Chondrocyte (in vitro differentiated cells): ENCODE measurements around the gene PRDM15. TPM values are rescaled to one million over a fixed set of nuclear protein-coding genes. Genes with fewer than 3 reads are reported as not detected.

ENCODE experiments used
- DNase-seq: peaks from one replicate; pipeline ENCODE4 v3.0.0; 2021; ENCODE audit warnings: mixed read lengths, low spot score
- H3K27ac Mint-ChIP-seq: one replicate; pipeline ENCODE4 v1.8.0; 2021; ENCODE audit warnings: mild to moderate bottlenecking, moderate library complexity, mixed read lengths; ENCODE audit not compliant: unreplicated experiment
- H3K27me3 Mint-ChIP-seq: 2 replicates; pipeline ENCODE4 v1.8.0; 2021; ENCODE audit warnings: low read depth, mixed read lengths
- H3K36me3 Mint-ChIP-seq: 2 replicates; pipeline ENCODE4 v1.8.0; 2021; ENCODE audit warnings: low read depth, mixed read lengths
- H3K4me1 Mint-ChIP-seq: 2 replicates; pipeline ENCODE4 v1.8.0; 2021; ENCODE audit warnings: low read depth, mild to moderate bottlenecking, mixed read lengths
- H3K4me3 Mint-ChIP-seq: one replicate; pipeline ENCODE4 v1.8.0; 2021; ENCODE audit warnings: mild to moderate bottlenecking, moderate library complexity, mixed read lengths; ENCODE audit not compliant: unreplicated experiment
- H3K9me3 Mint-ChIP-seq: 2 replicates; pipeline ENCODE4 v1.8.0; 2021; ENCODE audit warnings: low read depth, mixed read lengths
- total RNA-seq: library from RNA; stranded (reverse); gene quantifications from 3 replicates; pipeline ENCODE4 v1.2.1, GENCODE V29; 2021
- TF ChIP-seq, protein P1 (sequence below): fragments of 200-600 bp; sonication (generic); IDR thresholded peaks from 2 replicates; pipeline ENCODE4 v1.5.0; 2021; ENCODE audit warnings: antibody characterized with exemption, mild to moderate bottlenecking, moderate library complexity

The PRDM15 gene
- total RNA-seq, 1 donor from 2014 or later: 4.9 TPM

DNA sequence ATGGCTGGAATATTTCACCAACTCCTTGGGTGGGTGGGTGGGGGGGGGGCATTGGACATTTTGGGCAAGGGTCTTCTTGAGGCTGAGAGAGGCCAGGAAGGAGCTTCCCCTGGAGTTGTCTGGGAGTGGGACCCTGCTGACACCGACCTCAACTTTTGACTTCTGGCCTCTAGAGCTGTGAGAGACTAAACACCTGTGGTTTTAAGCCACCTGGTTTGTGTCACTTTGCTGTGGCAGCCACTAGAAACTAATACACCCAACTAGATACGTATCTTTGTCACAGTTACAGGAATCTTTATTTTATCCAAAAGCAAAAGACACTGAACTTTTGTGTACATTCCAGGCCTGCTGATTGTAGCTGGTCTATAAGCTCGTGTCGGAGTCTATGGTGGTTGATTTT is 102.4 kb downstream of the PRDM15 start:
- Mint-ChIP-seq H3K4me3 (no peak overlapping the region), H3K9me3 (no peaks in the 10 kb centered on the region), H3K4me1 (peaks cover 25% of the 10 kb centered on the region), H3K27me3 (peaks cover 8% of the 10 kb centered on the region), H3K36me3 (no peaks in the 10 kb centered on the region), H3K27ac (no peak overlapping the region)
- DNase-seq: no peak
- TF ChIP-seq, protein P1, sequence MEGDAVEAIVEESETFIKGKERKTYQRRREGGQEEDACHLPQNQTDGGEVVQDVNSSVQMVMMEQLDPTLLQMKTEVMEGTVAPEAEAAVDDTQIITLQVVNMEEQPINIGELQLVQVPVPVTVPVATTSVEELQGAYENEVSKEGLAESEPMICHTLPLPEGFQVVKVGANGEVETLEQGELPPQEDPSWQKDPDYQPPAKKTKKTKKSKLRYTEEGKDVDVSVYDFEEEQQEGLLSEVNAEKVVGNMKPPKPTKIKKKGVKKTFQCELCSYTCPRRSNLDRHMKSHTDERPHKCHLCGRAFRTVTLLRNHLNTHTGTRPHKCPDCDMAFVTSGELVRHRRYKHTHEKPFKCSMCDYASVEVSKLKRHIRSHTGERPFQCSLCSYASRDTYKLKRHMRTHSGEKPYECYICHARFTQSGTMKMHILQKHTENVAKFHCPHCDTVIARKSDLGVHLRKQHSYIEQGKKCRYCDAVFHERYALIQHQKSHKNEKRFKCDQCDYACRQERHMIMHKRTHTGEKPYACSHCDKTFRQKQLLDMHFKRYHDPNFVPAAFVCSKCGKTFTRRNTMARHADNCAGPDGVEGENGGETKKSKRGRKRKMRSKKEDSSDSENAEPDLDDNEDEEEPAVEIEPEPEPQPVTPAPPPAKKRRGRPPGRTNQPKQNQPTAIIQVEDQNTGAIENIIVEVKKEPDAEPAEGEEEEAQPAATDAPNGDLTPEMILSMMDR: no peak

DNA sequence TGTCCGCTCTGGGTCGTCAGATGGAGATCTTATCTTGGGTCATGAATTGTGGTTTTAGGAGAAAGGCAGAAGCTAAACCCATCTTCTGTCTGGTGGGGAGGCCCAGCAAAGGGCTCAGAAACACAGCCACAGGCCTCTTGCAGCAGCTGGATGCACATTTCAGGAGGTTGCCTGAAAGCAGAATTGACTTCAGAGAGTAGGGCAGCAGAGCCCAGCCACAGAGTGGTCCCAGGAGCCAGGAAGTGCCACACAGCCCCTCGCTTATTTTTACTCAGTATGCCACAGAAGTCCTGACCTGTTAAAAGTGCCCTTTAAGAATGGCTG is 104.0 kb downstream of the PRDM15 start:
- H3K4me3 Mint-ChIP-seq: no peak overlapping the region

DNA sequence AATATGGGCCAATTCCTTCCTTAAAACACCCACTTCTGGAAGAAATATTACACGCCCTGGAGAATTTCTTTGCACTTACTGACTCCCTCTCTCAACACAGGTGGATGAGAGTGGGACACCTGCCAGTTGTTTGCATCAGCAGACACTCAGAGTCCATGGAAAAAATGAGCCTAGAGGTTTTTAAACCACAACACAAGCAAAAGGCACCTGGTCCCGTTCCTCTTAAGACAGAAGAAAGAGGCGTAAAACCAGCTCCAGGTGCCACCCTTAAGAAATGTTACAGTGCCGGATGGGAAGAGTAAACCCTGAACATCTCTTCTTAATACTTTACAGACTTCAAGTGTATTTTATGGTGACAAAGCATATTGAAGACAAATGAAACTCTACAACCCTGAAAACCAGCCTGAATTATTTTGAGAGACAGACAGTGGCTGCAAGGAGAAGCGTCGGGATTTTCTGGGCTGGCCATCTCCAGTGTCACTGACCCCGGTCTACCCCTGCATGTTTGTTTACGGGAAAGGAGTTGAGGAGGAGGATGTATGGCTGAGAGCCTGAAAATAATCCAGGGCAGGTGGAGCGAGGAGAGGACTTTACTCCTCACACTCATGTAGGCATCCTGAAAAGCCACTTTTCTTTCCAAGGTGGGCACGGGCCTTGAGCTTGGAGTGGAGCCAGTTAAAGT is 104.5 kb downstream of the PRDM15 start:
- Mint-ChIP-seq H3K36me3 (no peaks in the 10 kb centered on the region), H3K27me3 (peaks cover 5% of the 10 kb centered on the region), H3K4me1 (peaks cover 26% of the 10 kb centered on the region)

More for the DNA sequence above, 104.0 kb downstream of the PRDM15 start:
- TF ChIP-seq, protein P1: no peak
- no peaks in the 10 kb centered on the region for H3K36me3 Mint-ChIP-seq
- H3K27me3 Mint-ChIP-seq: peaks cover 6% of the 10 kb centered on the region
- peaks cover 23% of the 10 kb centered on the region for H3K4me1 Mint-ChIP-seq
- no peaks in the 10 kb centered on the region for H3K9me3 Mint-ChIP-seq
- H3K27ac Mint-ChIP-seq: no peak overlapping the region
- no peak for DNase-seq

DNA sequence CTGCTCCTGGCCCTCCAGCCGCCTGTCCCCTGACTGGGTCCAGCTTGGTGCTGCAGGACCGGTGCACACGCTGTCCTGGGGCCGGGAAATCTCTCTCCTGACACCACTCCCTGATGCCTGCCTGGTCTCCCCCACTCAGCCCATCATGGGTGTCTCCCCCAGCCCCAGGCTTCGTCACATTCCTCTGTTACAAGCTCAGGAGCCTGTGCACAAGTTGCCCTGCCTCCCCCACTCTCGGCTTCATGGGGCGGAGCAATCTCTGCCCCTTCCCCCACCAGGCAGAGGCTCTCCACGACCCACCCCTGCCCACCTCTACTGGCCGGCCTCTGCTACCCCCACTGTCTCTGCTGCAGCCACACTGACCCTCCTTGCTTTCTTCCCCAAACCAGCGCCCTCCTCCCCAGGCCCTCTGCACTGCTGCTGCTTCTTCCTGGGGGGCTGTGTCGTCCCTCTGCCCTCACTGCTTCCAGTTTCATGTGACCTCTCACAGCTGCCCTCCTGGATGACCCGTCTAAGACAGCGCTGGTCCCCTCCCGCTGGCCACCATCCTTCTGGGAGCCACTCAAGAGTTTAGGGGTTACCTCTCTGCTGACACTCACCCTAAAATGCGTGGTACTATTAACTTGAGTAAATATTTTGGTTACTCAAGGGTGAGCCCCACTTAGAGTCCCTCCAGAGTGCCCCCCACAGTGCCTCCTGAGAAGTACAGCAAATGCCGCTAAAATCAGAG is 106.6 kb downstream of the PRDM15 start:
- DNase-seq: no peak
- Mint-ChIP-seq H3K9me3 (no peaks in the 10 kb centered on the region), H3K36me3 (no peaks in the 10 kb centered on the region), H3K27ac (no peak overlapping the region), H3K4me3 (no peak overlapping the region), H3K4me1 (peaks cover 32% of the 10 kb centered on the region), H3K27me3 (peaks cover 2% of the 10 kb centered on the region)
- TF ChIP-seq, protein P1: no peak

More for the DNA sequence above, 104.5 kb downstream of the PRDM15 start:
- no peak overlapping the region for H3K27ac Mint-ChIP-seq
- DNase-seq: no peak
- TF ChIP-seq, protein P1: no peak
- no peaks in the 10 kb centered on the region for H3K9me3 Mint-ChIP-seq
- no peak overlapping the region for H3K4me3 Mint-ChIP-seq

DNA sequence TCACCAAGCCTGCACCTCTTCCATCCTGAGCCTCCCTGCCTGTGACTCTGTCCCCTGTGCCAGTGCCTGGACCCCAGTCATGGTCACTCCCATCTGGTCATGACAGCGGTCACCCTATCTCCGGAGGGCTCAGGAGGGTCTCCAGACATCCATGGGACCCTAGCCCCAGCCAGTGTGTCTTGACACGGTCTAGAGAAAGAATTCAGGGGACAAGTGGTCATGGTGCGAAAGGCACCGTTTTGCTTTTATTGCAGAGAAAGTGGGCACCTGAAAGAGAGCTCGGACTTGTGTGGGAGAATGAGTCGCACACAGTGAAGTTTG is 107.6 kb downstream of the PRDM15 start:
- peaks cover 35% of the 10 kb centered on the region for H3K4me1 Mint-ChIP-seq
- peaks cover 2% of the 10 kb centered on the region for H3K27me3 Mint-ChIP-seq
- no peaks in the 10 kb centered on the region for H3K36me3 Mint-ChIP-seq
- TF ChIP-seq, protein P1: no peak
- no peak for DNase-seq
- H3K27ac Mint-ChIP-seq: no peak overlapping the region
- no peak overlapping the region for H3K4me3 Mint-ChIP-seq
- H3K9me3 Mint-ChIP-seq: no peaks in the 10 kb centered on the region
